Activated CD8-positive, alpha-beta memory T cell treated with anti-CD3 and anti-CD28 coated beads for 4 hours (primary cell): Measurements from ENCODE around the gene TCAF1.

Experiments used
- DNase-seq, 2 donors: peaks; one replicate each; pipeline ENCODE4 v3.0.0-alpha.2; 2020; ENCODE audit warnings: low read depth in 2 of 2

Gene TCAF1, protein sequence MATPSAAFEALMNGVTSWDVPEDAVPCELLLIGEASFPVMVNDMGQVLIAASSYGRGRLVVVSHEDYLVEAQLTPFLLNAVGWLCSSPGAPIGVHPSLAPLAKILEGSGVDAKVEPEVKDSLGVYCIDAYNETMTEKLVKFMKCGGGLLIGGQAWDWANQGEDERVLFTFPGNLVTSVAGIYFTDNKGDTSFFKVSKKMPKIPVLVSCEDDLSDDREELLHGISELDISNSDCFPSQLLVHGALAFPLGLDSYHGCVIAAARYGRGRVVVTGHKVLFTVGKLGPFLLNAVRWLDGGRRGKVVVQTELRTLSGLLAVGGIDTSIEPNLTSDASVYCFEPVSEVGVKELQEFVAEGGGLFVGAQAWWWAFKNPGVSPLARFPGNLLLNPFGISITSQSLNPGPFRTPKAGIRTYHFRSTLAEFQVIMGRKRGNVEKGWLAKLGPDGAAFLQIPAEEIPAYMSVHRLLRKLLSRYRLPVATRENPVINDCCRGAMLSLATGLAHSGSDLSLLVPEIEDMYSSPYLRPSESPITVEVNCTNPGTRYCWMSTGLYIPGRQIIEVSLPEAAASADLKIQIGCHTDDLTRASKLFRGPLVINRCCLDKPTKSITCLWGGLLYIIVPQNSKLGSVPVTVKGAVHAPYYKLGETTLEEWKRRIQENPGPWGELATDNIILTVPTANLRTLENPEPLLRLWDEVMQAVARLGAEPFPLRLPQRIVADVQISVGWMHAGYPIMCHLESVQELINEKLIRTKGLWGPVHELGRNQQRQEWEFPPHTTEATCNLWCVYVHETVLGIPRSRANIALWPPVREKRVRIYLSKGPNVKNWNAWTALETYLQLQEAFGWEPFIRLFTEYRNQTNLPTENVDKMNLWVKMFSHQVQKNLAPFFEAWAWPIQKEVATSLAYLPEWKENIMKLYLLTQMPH

GRCh38 chr7:143901668-143902331 is at the start of gene TCAF1:
TCAF1 (minus strand) TSS chr7:143902176; CDS start chr7:143876608, 25,568 bp downstream.
- peak; percentile 77 to 78 for DNase-seq

DNA sequence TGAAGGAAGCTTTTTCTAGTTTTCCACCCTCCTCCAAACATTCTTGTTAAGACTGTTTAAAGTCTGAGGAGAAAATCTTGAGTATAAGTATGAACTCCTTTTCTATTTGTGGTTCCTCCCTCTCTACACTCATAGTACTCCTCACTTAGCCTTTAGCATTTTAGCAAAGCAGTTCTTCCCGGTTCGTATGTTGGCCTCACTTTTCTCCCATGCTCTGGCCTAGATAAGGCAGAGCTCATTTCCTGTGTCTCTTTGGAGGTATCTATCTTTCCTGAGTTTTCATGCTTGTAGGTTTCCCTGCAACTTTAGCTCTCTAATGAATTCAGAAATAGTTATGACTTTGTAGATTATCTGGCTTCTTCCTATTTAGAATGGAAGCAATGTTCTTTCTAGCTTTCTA is 46.8 kb upstream of the TCAF1 start:
- DNase-seq, result no peak

- DNase-seq, result no peak
These were observed 45.1 kb upstream of the TCAF1 start for GRCh38 chr7:143947111-143947510.

GRCh38 chr7:143945423-143945822 is 43.4 kb upstream of the TCAF1 start:
- no peak for DNase-seq

GRCh38 chr7:143938379-143939243 is 36.6 kb upstream of the TCAF1 start:
- DNase-seq, result no peak

- DNase-seq, result no peak
These were observed 34.4 kb upstream of the TCAF1 start for GRCh38 chr7:143936087-143937009.

DNA sequence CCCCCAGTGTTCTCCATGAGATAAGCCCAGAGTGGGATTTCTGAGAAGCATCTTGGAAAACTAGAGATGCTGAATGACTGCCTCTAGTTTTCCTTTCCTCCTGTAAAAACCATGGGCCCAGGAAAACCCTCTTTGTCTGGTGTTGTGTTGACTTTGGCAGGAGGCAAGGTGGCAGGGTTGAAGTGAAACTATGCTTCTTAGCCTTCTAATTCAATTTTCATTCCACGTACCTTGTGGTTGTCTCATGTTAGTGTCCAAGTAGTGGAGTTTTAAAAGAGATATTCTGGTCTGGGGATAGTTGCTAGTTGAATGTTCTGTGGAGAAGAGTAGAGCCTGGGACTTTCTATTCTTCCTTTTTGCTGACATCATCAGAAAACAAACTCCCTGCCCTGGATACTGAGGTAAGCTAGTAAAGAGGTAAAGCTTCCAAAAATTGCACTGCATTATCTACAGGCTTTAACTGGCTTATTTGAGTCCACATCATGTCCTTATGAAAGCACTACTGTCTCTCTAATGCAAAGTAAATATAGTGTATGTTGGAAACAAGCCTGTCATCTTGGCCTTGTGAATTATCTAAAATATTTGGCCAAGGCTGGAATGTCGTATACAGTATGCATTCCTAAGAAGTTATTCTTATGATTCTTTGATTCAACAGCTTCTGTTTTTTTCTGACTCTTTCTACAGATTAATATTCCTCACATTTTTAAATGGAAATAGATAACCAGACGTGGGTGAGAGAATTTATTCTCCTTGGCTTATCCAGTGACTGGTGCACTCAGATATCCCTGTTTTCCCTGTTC is 32.8 kb upstream of the TCAF1 start, which contains the start of gene OR2F2:
TSS of gene OR2F2 (plus strand) at position 708 of the 800 bp plus-strand sequence. CDS start at position 708, 0 bp downstream.
- no peak for DNase-seq

- no peak for DNase-seq
These were observed 29.8 kb upstream of the TCAF1 start for GRCh38 chr7:143931739-143932138.

- DNase-seq, result no peak
These were observed 27.4 kb upstream of the TCAF1 start for GRCh38 chr7:143929224-143929920.

- no peak for DNase-seq
These were observed 22.9 kb upstream of the TCAF1 start for GRCh38 chr7:143924851-143925250.

- DNase-seq, result no peak
These were observed 13.1 kb upstream of the TCAF1 start for GRCh38 chr7:143914938-143915652.

DNA sequence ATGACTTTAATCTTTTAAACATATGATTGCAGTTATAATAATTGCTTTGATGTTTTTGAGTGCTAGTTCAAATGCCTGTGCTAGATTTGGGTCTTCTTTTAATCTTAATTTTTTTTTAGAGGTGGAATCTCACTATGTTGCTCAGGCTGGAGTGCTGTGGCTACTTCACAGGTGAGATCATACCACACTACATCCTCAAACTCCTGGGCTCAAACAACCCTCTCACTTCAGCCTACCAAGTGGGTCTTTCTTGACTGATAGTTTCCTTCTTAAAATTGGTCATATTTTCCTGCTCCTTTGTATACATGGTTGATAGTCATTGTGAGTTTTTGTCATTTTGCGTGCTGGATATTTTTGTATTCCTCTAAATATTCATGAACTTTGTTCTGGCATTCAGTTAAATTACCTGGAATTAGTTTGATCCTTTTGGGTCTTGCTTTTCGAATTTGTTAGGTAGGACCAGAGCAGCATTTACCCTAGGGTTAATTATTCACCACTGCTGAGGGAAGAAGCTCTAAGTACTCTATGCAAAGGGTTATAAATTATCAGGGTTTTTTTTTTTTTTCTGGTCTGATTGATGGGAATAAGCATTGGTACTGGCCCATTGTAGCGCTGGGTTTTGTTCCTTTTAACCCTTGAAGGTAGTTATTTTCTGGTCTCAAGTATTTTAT is 12.1 kb upstream of the TCAF1 start:
- DNase-seq, result no peak

- DNase-seq, result no peak
These were observed 8.7 kb upstream of the TCAF1 start for GRCh38 chr7:143910473-143911248.

GRCh38 chr7:143909863-143910262 is 7.9 kb upstream of the TCAF1 start:
- no peak for DNase-seq

- no peak for DNase-seq
These were observed 6.1 kb upstream of the TCAF1 start for GRCh38 chr7:143908120-143908519.

DNA sequence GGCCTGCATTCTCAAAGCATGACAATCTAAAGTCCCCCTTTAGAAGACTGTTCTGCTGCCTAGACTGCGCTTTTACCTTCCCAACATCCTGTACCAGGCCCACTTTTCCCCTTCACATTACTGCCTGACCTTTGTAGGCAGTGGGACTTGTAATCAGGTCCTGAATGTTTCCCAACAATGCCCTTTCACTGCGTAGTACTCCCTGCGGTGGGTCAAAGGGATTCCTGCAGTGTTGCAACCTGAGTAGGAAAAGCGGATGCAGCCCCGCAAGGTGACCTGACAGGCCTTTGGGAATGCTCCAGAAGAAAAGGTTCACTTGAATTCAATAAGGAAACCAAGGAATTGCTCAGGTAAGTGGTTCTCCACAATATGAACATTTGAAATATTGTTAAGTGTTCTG is 4.9 kb upstream of the TCAF1 start:
- no peak for DNase-seq
